Fibroblast of skin of scalp (primary cell): ENCODE data around the gene GPAT3.

Experiments used
- DNase-seq: peaks from one replicate; pipeline ENCODE4 v3.0.0-alpha.2; 2013

The GPAT3 gene

DNA sequence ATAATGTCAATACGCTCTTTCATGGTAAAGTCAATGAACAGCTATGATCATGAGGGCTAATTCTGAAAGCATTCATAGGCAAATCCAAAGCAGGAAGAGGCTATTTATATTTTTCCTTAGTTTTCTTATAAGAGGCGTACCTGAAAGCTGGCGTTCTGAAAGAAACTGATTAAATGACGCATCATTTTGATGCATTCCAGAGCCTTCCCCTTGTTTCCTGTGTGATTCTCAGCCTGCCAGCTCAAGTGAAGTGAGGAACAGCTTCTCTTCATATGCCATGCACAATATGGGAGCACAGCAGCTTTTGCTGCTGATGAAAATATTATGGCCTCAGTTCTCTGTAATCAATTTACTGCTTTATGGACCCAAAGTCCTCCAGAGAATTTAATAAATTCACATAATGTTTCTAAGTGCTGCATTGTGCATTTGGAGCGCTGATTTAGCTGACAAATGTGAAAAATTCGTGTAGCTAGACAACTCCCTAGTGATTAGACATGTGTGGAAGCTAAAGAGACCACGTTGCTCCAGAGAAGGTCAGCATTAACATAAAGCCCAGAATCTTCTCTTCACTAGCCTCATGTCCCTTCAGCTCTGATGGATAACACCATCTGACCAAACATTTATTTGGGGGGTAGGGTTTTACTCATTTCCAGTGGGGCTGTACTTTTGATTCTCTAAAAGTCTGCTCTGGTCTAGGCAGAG is 110.8 kb downstream of the GPAT3 start:
- no peak for DNase-seq

GRCh38 chr4:83651846-83652245 is 115.9 kb downstream of the GPAT3 start:
- no peak for DNase-seq
